SHP77 (cell line): ENCODE results near the gene BTBD2.

Source experiments
- DNase-seq, 2 experiments: peaks; one replicate each; lab custom pipeline; 2025; lab: John Stamatoyannopoulos, UW

BTBD2 gene

DNA sequence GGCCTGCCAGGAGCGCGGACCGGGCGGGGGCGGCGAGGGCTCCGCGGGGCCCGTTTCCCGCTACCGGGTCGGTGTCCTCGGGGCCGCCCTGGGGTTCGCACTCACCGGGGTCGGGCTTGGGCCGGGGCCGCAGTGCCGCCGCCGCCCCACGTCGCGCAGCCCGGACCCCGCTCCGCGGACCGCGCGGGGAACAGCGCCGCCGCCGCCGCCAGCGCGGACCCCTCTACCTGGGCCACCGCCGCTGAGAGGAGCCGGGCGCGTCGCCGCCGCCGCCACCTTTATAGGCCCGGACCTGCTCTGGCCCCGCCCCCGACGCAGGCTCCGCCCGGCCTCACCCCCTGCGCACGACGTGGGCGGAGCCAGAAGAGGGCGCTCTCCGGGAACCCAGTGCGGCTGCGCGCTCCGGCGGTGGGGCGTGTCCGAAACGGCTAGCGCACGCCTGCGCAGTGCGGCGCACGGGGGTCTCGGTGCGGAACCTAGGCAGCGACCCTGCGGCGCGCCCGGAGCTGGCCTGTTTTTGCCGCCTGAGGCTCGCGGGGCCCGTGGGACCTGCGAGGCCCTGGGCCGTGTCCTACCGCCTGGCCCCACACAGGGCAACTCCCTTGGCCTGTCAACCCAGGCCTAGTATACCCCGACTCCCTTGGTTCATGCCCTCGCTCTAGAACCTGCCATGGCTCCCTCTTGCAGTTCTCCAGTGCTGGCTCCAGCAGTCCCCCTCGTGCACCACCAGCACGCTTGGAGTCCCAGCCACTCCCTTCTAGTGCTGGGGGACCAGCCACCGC lies 35.7 kb upstream of the BTBD2 start, which contains the start of gene MKNK2:
Gene MKNK2 (minus strand): TSS at position 254 of the 782 bp plus-strand sequence. CDS start 393 bp downstream, outside the sequence.
- DNase-seq = peak; percentile 49 to 81

DNA sequence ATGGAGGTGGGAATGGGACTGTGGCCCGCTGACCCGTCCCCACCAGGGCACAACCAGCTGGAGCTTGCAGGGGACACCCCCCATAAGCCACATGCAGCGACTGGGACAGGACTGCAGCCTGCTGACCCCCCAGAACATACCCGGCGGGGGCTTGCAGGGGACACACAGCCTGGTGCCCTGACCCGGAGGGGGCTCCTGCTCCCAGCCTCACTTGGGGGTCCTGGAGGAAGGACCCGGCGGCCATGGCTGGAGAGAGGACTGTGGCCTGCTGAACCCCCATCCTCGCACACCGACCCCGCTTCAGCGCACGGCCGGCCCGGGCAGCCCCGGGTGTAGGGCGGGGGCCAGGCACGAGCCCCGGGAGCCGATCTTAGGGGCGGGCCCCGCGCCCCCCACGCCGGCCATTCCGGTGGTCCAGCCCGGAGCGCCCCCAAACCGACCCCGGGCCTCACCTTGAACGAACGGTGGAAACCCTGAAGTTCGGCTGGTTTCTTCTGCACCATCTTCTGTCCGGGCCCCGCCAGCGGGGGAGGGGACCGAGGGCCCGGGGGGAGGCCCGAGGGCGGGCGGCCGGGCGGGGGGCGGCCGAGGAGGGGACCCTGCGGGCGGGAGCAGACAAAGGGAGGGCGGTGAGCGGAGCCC lies 35.0 kb upstream of the BTBD2 start:
- no peak for DNase-seq

DNA sequence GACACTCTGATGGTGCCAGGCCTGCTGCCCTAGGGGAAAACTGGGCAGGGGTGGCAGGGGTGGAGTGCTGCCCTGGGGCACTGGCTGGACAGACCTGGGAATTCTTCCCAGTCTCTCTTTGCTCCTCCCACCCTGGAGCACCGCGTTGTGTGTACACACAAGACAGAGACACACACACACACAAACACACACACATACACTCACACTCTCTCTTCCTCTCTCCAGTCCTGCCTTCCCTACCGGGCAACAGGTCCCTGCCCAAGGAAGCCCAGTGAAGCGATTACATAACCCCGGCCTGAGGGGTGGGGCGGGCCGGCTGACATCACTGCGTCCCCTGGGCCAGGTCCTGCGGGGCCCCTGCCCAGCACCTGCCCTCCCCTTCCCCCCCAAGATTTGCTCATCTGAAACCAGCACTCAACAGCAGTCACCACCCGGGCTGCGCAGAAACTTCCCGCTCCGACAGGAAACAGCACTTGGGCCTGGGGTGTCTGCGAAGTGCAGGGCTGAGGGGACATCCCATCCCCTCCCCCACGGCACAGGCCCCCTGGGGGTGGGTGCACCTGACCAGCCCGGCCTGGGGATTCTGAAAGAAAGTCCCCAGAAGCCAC lies 34.3 kb upstream of the BTBD2 start:
- peak; percentile 46 to 50 for DNase-seq

DNA sequence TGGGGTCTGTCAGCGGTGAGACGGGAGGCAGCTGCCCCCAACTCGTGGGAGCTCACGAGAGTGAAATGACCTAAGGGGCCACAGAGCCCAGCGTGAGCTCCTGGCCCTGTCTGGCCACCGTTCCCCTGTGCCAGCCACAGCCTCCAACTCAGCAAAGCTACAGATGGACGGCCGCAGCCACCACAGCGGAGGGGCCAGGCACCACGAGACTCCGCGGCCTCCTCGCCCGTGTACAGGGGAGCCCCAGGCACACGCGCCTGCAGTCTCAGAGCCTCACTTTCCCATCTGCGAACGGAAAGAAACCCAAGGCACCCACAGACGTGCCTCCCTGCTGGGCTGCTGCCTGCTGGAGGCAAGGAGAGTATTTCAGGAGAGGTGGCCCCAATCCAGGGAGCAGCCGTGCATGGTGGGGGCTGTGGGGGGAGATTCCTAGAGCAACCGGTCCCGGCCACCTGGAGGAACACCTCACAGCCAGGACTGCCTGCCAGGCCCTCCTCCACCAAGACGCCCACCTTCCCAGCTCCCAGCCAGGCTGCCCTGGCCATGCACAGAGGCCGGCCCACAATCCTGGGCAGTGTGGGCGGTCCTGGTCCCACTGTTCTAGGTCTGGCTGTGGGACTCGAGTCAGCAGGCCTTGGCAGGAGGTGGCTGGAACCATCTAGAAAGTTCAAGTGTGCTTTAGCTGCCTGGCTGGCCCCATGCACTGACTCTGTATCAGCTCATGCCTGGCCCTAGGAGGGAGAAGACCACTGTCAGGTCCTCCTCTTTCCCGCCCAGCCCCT lies 33.6 kb upstream of the BTBD2 start:
- DNase-seq = no peak

DNA sequence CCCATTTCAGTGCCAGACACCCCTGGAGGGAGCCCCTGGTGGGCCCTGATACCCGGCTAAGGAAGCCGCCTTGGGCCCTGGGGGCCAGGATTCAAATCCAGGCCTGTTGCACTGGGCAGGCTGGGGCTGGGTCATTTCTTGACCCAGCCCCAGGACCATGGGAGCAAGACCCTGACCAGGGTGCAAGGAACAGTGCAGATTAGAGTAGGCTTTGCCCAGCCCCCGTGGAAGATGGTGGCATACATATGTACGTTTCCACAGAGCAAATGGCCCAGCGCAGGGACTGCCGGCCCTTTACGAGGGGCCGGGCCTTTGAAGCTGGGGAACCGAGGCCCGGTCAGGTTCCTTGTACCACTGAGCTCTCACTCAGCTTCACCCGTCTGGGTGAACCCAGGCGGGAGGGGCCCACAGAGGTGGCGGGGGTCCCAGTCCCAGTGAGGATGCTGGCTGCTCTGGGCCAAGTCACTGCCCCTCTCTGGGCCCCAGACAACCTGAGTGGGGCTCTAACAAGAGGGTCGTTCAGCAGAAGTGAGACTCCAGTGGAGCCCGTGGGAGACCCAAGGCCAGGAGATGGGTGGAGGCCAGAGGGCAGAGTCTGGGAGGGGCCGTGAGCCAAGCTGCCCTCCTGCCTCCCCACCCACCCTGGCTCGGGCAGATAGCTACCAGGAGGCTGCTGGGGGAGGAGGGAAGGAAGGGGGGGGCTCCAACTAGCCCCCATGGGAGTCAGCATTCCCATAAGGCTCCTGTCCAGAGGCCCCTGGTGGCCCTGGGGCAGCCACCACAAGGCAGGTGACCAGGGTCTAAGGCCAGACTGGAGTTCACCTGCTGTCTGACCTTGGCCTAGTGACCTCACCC lies 32.8 kb upstream of the BTBD2 start:
- DNase-seq = no peak

DNA sequence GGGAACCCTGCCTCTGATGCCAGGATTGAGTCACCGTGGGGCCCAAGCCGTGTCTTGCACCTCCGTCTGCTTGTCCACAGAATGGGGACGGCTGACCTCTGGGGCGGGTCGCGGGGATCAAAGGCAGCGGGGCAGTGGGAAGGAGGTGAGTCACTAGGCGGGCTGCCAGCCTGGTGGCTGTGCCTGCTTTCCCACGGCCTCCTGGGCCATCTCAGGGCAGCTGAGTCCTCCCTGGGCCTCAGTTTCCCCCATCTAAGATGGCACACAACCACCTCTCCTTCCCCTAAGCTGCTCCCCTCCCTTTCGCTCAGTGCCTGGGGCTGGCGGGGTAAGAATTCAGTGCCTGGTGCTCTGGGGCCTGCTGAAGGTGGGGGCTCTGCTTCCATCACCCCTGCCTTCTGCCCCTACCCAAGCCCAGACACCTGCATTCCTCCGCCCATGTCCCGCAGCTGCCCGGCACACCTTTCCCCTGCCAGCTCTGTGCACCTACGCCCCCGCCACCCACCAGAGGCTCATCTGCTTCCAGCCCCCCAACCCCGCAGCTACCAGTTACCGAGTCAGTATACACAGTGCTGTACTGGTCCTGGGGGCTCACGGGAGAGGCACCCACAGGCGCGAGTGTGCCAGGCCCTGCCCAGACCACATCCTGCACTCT lies 32.1 kb upstream of the BTBD2 start:
- DNase-seq = no peak

DNA sequence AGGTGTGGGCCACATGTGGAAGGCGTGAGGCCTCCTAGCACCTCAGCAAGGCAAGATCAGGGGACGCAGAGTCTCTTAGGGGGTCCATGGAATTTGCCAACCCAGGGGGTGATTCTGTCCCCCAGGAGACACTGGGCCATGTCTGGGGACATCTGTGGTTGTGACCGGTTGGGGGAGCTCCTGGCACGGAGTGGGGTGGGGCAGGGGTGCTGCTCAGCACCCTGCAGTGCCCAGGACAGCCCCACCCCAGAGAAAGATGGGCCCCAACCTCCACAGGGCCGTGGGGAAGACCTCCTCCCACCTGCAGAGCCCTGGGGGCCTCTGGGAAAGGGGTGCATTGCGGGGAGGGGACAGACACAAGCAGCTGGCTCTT lies 31.5 kb upstream of the BTBD2 start:
- DNase-seq = no peak

DNA sequence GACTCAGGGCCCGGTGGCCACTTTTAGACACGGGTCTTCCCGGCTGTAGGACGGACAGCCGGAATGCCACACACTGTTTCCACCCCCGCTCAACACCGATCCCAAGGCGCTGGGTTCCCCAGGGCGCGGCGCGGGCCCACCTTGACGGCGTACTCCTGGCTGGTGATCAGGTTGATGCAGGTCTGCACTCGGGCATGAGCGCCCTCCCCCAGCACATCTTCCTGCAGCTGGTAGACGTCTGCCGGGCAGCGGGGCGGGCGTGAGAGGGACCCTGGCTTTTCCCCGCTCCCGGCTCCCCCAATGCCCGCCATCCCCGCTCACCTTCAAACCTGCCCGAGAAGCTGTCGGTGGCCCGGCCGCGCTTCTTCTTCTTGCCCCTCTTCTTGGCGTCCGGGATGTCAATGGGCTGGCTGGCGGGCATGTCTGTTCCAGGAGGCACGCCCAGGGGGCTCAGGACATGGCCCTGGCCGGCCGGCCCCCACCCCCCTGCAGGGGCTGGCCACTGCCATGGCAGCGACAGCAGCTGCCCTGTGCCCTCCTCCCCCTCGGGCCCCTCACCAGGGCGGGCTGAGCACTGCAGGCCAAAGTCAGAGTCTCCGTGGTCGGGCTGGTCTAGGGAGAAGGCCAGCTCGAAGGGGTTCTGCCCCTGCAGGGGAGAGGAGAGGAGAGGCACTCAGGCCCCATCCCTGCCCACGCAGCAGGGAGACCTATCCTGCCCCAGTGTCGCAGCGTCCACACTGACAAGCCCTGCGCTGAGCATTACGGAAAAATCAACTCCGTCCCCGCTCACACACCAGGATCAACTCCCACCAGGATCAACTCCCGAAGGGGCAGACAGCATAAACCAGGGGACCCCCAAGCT lies 30.8 kb upstream of the BTBD2 start:
- no peak for DNase-seq

DNA sequence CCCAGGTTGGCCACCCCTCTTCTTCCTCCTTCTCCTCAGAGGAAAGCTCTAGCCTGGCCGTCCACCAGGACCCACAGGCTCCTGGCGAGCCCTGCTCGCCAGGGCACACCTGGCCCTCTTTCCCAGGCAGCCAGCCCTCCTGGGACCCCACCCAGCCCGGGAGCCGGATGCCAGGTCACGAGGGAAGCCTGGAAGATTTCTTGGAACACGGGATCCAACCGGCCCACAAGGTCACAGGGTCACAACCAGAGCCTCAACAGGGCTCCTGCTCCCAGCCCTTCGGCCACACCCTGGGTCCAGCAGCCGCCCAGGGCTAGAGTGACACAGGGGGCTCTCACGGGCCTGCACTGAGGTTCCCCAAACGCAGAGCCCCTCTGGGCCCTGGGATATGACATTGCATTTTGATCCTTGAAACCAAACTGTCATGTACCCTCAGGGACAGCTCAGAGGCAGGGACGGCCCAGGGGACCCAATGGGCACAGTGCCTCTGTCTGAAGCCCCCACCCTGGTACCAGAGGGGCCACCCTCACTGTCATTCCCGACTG lies 30.1 kb upstream of the BTBD2 start:
- no peak for DNase-seq

DNA sequence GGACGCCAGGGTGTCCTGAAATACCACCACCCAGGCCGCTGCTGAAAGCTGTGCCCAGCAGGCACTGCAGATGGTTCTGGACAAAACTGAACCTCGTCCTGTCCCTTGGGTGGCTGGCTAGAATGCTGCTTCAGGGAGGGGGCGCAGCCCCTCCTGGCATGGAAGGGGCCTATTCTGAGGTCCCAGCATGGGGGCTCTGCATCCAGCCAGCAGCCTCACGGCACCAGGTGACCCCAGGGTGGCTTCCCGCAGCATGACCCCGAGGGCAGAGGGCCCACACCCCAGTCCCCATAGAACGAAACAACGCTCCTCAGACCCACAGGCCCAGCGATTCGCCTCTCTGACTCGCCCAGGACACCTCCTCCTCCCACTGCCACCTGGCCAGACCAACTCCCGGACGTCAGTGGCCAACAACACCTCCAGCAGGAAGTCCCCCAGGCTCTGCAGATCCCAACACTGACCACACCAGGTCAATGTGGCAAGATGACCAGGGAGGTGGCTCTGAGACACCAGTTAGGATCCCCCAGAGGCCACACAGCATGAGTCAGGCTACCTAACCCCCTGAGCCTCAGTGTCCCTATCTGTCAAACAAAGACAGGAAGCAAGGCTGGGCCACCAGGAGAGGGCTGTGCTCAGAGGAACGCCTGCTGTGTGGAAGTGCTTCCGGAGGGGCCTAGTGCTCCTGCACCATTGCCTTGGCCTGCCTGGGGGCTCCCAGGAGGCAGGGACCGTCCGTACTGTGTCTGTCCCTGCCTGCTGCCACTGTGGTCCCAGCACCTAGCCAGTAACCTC lies 29.4 kb upstream of the BTBD2 start:
- no peak for DNase-seq

DNA sequence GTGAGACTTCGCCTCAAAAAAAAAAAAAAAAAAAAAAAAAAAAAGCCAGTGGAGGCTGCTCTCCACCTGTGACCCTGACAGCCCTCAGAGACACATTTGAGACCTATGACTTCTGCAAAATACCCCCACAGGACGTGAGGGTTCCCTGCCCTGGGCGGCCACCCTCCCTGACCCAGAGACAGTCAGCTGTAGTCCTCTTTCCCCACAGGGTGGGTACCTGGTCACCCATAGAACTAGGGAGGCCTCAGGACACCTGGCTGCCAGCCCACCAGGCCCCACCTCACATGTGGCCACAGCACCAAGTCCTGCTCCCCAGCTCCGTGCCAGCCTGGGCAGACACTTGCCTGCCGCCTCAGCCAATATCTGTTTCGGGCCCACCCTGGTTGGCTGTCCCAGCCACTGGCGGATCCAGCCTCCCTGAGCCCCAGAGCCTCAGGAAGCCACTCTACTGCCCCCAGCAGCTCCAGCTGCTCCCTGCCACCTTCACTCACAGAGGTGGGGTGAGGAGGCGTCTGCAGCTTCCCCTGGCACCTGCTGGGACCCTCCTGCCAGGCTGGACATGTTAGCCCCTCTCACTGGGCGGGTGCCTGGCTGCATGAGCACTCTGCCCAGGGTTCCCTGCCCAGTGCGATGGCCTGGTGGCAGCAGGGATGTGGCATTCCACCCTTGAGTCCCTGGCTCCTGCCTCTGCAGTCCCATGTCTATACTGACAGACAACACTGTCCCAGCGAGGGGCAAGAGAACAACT lies 28.6 kb upstream of the BTBD2 start:
- no peak for DNase-seq

DNA sequence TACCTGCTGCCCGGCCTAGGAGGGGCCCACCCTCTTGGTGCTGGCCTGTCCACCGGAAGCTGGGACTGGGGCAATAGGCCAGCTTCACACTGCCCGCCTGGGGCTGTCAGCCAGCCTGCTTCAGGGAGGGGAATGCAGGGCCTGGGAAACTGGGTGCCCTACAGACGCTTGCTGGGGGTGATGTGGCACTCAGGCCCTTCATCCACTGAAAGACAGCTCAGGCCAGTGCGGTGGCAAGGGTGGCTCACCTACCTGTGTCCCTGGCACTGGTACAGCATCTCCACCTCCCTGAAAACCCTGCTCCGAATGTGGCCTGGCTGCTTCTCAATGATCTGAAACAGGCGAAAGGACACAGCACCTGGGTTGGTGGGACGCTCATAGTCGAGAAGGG lies 27.7 kb upstream of the BTBD2 start:
- no peak for DNase-seq

DNA sequence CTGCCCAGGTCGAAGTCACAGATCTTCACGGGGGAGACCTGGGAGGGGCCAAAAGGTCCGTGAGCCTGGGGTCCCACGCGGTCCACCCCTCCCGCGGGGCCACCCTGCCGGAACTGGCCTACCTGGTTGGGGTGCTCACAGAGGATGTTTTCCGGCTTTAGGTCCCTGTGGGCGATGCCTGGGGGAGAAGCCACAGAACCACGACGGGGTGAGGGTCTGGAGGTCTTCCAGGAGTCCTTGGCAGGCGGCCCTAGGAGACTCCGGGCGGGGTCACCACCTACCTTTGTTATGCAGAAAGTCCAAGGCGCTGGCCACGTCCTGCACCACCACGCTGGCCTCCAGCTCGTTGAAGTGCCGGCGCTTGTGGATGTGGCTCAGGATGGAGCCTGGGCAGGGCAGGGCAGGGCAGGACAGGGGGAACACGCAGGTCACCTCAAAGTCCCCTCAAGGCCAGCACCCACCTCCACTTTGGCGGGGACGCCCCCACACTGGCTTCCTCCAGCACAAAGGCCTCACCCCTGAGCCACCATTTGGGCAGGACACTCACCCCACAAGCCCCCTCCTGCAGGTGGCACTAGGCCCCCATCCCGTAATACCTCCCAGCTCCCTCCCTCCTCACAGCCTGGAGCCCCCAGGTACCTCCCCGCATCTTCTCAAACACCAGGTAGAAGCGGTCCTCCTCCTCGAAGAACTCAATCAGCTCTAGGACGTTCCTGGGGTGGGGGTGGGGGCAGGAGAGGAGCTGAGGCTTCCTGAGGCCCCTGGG lies 27.2 kb upstream of the BTBD2 start:
- no peak for DNase-seq

DNA sequence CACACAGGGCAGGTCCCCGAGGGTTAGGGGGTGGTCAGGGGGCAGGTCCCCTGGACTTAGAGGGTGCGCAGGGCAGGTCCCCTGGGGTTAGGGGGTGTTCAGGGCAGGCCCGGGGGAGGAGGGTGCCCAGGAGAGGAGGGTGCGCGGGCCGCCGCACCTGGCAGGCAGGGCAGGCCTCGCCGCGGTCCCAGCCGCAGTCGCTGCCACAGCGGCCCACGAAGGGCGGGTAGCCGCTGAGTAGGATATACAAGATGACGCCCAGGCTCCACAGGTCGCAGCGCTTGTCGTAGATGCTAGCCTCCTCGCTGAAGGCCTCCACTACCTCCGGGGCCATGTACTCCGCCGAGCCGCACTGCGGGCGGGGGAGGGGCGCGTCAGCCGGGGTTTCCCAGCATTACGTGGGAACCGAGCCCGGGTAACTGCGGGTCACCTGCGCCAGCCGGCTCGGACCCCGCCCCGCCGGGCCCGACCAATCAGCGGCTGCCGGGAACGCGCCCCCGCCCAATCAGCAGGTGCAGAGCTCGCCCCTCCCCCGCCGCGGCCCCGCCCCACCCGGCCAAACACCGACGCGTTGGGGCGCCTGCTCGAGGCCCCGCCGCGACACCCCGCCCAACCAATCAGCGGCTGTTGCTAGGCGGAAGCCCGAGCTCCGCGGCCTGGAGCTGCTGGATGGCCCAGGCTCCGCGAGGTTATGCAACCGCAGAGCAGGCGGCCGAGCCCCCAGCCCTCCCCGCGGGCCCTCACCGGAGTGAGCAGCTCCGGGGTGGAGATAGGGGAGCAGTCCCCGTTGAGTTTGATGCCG lies 26.4 kb upstream of the BTBD2 start:
- DNase-seq = peak; percentile 90 to 95

DNA sequence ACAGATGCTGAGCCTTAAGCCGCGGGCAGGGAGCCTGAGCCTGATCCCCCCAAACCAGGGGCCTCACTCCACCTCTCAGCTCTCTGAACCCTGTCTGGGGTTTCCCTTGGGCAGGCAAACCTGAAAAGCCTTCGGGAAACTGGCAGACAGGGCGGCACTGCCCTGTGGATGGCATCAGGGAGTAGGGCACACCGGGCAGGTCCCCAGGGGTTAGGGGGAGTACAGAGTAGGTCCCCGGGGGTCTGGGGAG lies 25.8 kb upstream of the BTBD2 start:
- no peak for DNase-seq

DNA sequence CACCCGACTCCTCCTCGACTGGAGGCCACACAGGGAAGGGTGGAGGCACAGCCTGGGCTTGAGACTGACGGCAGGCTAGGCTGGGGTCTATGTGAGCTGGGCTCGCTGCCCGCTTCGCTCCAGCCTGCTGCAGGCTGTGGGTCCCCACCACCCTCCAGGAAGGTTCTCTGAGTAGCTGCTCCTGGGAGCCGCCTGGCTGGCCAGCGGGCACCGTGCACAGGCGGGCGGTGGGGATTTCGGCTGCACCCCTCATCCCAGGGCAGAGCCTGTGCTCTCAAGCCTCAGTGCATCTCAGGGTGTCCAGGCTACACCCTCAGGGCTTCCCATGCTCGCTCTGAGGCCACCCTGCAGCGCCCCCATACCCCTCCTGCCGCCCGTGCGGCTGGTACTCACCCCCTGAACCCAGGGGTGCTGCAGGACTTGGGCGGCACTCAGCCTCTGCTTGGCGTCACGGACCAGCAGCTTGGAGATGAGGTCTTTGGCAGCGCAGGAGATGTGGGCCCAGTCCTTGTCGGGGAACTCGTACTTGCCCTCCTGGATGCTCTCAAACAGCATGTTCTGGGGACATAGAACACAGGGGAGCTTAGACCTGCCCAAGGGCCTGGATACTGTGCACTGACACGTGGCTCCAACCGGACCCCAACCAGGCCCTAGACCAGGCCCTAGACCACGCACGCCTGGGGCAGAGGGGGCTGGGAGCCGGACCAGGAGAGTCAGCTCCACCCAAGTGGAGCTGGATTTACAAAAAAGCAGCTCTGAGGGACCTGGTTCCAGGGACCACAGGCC lies 25.3 kb upstream of the BTBD2 start:
- DNase-seq = no peak
